SH-SY5Y (cell line): Measurements from ENCODE around the gene TUB.

Experiments
- GATA2 ChIP-seq: IDR thresholded peaks from 2 replicates; pipeline ENCODE4 v1.6.1; 2011; ENCODE audit warnings: mild to moderate bottlenecking, low read depth, low read length
- GATA3 ChIP-seq: IDR thresholded peaks from 2 replicates; pipeline ENCODE4 v1.6.1; 2011; ENCODE audit warnings: low read depth, mild to moderate bottlenecking, low read length, moderate library complexity

Gene TUB

DNA sequence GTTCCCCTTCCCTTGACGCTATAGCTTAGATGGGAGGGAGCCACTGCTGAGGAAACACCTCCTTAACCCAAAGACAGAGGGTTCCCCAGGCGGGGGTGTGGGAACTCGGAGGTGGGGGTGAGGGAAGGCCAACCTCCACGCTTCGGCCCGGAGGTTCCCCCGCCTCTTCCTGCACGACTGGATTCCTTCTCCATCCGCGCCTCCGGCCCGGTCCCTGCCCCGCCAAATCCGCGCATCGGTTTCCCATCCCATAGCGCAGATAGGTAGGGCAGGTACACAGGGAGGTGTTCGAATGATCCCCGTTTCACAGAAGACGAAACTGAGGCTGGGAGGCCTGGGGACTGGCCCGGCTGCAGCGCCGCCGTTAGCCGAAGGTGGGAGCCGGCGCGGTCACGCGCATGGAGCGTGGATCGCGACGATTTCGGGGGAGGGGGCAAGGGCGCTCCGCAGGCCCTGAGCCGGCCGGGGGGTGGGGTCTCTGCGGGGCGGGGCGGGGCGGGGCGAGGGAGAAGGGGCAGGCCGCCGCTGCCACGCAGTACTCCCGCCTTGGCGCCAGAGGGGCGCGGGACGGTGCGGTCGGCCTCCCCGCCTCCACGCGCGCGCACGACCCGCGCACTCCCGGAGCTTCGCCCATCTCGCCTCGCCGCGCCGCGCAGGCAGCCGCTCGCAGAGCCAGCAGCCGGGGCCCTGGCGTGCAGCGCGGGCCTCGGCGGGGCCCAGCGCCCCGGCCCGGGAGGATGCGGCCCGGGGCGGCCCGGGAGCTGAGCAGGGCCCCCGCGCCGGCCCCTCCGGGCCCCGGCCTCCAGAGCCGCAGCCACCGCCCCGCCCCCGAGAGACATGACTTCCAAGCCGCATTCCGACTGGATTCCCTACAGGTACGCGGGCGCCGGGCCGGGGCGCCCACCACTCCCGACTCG, at the start of gene TUB:
Gene TUB, plus strand, starts transcription at position 538 of the 917 bp plus-strand sequence. Its CDS starts 300 bp downstream, at position 838.
- TF ChIP-seq GATA2 (no peak), GATA3 (no peak)

- TF ChIP-seq GATA3 (no peak), GATA2 (no peak)
These were observed 49.5 kb upstream of the TUB start for GRCh38 chr11:8031248-8032115.

- no peak for TF ChIP-seq GATA3
- no peak for TF ChIP-seq GATA2
These were observed 48.9 kb upstream of the TUB start for GRCh38 chr11:8032122-8032521.

DNA sequence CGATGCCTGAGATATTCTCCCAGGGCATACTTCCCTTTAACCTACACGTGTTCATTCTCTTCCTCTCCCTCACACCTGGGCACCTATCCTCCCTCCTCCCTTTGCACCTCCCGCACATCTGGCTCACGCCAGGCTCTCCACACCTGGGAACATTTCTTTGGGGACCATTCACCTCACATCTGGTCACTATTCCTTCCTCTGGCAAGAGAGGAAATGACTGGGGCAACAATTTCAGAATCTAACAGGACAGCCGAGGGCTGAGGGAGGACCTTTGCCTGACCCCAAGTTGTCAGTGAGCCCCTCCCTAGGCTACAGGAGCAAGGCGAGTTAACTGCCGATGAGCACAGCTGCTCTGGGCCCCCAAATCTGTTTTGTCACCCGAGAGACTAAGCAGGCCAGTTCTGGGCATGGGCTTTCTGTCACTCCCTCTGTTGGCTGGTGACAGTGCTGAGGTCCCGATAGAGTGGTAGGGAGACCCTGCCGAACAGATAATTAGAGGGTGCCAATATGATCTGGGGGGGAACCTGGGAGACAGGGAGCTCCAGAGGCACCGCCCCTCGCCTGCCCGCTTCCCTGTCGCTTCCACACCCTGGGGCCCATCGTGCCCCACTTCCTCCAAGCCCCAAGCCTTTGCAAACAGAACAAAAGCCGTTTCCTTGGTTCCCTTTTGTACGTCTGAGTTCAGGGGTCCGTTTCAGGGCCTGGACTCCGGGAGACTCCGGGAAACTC, 48.3 kb upstream of the TUB start:
- TF ChIP-seq GATA3 (no peak), GATA2 (no peak)

GRCh38 chr11:8033305-8034105, 47.5 kb upstream of the TUB start:
- TF ChIP-seq GATA2 (no peak), GATA3 (no peak)

DNA sequence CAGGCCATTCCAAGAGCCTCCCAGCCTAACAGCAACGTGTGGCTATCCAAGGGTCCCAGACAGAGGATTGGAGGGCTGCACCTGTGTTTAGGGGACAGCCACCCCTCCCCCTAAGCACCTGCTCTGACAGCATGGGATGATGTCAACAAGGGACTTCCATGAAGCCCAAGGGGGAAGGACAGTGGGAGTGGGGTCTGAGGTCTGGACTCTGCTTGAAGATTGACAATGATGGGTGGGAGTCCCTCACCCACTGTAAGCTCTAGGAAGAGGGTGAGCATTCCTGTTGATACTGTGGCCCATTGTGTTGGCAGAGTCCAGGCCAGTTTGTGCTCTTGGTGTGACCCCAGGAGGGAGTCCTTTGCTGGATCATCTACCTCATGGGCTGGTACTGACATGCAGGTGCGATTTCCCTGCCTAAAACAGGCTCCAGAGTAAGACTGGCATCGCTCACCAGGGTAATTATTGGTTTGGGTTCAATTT, 46.9 kb upstream of the TUB start:
- TF ChIP-seq GATA3 (no peak), GATA2 (no peak)

- TF ChIP-seq GATA3: no peak
- no peak for TF ChIP-seq GATA2
These were observed 46.3 kb upstream of the TUB start for GRCh38 chr11:8034604-8035190.

DNA sequence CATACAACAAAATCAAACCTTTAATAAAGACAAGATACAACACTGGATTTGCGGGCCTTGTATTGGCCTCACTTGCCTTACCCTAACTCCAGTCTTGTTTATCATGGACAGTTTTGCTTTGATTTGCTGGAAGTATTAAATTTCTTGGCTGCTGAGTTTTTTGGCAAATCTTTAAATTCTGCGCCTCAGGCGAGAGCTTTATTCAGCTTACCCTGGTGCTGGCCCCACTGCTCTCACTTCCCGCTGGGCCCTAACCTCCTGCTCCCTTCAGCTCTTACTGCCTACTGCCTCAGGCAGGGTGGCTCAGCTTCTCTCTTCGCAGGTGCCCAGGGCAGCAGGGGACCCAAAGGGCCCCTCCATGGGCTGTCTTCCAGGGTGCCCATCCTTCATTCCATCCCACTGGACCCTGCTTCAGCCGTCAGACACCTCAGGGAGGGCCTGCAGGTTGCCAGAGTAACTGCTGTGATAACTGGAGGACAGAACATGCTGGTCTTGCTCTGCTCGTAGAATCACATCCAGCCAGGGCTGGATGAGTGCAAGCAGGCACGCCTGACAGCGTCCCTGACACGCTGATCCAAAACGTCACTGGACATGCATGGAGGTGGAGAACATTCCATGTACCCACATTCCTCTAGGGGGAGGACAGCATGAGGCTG, 45.7 kb upstream of the TUB start:
- no peak for TF ChIP-seq GATA3
- no peak for TF ChIP-seq GATA2

DNA sequence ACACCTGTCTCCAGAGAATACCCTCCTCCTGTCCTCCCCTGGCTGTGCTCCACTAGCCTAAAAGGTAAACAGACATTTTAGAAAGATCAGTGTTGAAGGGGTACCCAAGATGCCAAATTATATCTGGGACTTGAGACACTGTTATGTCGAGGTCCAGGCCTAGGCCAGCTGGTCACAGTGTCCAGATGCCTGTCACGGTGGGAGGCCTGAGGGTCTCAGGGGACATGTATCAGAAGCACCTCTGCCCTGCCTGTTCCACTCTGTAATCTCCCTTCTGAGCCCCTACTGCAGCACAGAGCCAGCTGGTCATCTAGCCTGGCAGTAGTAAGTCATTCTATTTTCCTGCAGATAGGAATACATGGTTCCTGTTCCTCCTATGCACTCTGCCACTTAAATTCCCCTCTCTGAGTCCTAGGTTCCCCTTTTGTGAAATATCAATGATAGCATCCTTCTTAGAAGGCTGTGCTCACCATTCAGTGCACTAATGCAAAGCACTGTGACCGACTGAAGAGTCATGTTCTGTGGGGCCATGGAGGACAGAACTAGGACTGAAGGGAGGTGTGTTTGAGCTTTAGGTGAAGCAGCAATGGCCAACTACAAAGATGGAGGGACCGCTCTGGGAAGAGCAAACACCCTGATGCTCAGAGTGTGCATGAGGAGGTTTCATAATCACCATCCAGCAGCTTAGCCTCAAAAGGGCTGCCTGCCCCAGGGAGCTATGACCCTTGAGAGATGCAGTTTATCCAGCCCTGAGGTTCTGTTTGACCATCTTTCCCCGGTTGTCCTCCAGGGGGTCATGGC, 44.8 kb upstream of the TUB start:
- no peak for TF ChIP-seq GATA2
- no peak for TF ChIP-seq GATA3

DNA sequence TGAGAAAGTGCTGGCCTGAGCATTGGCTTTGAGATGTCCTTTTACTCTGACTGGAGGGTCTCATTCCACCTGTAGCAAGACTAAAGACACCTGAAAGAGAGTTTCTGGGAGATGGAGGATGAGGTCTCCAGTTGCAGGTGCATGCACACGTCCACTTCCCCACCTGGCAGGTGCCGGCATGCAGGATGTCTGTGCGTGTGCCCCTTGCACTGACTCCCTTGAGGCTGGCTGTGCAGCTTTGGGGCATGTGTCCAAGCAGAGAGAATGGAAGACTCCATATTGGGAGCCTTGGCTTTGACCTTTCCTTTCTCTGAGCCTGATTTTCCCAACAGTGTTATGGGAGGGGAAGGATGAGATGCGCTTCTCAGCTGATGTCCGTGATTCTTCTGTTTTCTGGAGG, 44.0 kb upstream of the TUB start:
- no peak for TF ChIP-seq GATA2
- TF ChIP-seq GATA3: no peak

GRCh38 chr11:8038393-8038792, 42.6 kb upstream of the TUB start:
- TF ChIP-seq GATA2 (no peak), GATA3 (no peak)
